ENCODE results near the gene ASB16. TPM values are rescaled to one million over a fixed set of nuclear protein-coding genes. Genes with fewer than 3 reads are reported as not detected.
"Not testable (repeated sequence)": the region's sequence is repeated elsewhere in the genome, so short reads cannot be mapped to it uniquely, and the experiment has no call there.

ASB16 gene, protein sequence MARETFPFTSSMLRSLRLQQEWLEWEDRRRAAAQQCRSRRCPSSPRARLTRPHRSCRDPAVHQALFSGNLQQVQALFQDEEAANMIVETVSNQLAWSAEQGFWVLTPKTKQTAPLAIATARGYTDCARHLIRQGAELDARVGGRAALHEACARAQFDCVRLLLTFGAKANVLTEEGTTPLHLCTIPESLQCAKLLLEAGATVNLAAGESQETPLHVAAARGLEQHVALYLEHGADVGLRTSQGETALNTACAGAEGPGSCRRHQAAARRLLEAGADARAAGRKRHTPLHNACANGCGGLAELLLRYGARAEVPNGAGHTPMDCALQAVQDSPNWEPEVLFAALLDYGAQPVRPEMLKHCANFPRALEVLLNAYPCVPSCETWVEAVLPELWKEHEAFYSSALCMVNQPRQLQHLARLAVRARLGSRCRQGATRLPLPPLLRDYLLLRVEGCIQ
- 0.29 TPM in 1 of 2 replicates, not detected in the other for total RNA-seq (2014; rRNA removed; shearing (Covaris generic))

DNA sequence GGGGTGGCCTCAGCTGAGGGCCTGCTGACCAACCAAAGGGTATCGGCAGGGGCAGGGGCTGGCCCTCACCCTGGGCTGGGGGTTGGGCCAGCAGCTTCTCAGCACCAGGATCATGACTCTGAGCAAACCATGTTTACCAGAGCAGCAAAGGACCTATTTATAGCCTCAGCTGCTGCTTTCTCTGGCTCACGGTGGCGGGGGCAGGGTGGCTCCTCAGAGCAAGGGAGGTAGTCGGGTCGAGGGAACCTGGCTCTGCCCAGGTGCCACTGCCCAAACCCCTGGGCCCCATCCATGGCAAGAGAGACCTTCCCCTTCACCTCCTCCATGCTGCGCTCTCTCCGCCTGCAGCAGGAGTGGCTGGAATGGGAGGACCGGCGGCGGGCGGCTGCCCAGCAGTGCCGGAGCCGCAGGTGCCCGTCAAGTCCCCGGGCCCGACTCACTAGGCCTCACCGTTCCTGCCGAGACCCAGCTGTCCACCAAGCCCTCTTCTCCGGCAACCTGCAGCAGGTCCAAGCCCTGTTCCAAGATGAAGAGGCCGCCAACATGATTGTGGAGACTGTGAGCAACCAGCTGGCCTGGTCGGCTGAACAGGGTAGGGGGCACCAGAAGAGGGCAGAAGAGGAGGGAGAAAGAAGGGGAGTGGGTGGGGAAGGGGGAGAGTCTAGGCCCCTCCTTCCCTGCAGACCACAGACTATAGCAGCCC, at the start of gene ASB16:
ASB16 (plus strand) TSS at position 206 of the 703 bp plus-strand sequence; CDS start at position 292, 86 bp downstream.
- DNase-seq (ENCODE audit: low spot score): peak; percentile 31

DNA sequence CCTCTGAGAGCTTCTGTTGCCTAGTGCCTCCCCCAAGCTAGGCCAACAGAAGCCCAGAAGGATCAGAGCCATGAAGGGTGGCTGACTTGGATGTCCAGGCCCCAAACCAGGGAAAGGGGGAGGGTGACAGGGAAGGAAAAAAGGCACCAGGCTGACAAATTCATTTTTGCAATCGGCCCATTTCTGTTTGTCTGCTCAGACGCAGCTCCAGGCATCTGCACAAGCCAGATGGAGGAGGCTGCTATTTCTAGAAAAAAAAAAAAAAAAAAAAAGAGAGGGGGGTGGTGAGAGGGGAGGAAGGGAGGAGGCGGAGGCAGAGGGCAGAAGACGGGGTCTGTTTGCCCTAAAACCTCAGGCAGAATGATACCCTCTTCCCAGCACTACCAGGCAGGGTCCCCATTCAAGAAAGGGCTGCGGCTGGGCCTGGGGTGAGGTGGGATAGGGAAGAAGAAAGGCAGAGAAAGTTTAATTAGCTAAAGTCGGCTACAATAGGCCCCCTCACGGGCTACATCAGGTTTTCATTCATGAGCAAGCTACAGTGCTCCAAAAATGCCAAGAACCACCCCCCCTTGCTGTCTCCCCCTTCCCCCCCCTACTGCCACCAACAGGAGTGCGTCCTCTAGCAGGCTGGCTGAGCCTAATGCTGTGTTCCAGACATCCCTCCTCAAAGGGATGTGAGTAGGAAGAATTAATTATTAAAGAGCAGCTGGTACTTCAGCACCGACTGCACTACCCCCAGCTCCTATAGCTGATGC, 49.5 kb upstream of the ASB16 start:
- DNase-seq (ENCODE audit: low spot score): no peak

DNA sequence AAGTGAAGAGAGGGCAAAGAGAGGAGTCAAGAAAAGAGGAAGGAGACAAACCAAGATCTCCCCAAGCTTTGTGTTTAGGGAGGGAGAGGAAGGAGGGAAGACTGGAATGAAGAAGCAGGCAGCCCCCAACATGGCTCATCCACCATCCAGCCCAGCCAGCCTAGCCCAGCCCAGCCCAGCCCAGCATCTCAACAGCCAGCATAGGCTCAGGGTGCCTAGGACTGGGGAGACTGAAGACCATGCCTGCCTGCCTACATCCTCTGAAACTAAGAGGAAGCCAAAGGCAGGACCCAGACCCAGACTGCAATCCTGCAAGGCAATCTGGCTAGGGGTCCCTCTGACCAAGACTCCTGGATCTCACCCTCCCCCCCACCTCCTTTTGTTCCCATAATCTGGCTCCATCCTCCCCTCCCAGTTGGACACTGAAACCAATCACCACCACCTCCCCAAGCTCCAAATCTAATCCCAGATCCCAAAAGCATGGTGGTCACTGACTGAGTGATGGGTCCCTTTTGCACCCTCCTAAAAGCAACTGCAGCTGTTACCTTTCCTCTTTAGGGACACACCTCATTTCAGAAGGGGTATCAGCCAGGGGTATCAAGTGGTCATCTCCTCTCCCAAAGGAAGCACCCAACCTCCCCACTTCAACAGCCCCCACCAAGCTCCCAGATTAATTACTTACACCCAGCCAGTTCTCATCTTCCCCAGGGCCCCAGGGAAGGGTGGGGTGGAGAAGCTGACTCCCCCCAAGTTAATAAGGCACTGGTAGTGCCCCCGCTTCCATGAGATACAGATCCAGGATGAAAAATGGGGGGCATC, 48.3 kb upstream of the ASB16 start:
- no peak for DNase-seq (ENCODE audit: low spot score)

GRCh38 chr17:44122816-44123355, 47.6 kb upstream of the ASB16 start:
- DNase-seq (ENCODE audit: low spot score): no peak

DNA sequence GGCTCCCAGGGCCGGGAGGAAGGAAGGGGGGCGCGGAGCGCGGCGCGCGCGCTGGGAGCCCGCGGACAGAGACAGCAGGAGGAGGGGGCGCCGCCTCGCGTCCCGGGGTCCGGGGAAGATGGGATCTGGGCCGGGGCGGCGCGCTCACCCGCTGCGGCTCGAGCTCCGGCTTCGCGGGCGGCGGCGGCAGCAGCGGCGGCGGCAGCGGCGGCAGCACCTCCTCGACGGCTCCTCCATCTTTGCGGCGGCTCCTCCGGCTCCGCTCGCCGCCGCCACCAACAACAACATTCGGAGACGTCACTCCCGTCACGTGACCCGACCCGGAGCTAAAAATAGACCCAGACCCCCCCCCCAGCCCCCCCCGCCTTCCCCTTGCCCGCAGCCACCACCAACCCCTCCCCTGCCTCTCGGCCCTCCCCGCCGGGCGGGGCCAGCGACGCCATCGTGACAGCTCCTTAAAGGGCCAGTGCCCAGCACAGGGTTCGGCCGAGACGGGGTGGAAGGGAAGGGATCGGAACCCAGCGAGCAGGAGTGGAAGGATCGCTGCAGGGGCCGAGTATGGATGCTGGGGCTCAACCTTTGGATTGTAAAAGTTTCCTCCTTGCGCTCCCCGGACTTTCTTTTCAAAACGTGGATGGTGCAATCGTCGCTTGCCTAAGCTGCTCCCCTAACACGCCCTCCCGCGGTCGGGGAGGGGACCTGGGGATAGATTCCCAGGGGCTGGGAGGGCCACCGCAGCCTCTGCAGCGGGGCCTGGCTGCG, 47.0 kb upstream of the ASB16 start, which contains the start of gene HDAC5:
HDAC5 (minus strand) TSS at position 286 of the 762 bp plus-strand sequence. CDS start 6,126 bp downstream, outside the sequence.
- DNase-seq (ENCODE audit: low spot score): peak; percentile 87

- DNase-seq (ENCODE audit: low spot score): no peak
Measured at GRCh38 chr17:44124118-44124438, 46.4 kb upstream of the ASB16 start.

DNA sequence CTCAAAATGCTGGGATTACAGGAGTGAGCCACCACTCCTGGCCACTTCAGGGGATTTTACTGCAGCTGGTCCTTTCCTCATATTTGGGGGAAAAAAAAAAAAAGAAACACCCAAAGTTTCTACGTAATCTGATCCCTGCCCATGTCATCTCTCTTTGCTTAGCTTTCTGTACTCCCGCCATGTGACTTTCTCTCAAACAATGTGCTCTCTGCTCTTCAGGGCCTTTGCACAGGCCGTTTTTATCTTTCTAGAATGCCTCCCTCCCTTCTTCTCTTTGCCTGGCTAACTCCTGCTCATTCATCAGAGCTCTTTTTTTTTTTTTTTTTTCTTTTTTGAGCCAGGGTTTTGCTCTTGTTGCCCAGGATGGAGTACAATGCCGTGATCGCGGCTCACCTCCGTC, 42.1 kb upstream of the ASB16 start:
- DNase-seq (ENCODE audit: low spot score): no peak

- no peak for DNase-seq (ENCODE audit: low spot score)
Measured at GRCh38 chr17:44130693-44131349, 39.7 kb upstream of the ASB16 start.

DNA sequence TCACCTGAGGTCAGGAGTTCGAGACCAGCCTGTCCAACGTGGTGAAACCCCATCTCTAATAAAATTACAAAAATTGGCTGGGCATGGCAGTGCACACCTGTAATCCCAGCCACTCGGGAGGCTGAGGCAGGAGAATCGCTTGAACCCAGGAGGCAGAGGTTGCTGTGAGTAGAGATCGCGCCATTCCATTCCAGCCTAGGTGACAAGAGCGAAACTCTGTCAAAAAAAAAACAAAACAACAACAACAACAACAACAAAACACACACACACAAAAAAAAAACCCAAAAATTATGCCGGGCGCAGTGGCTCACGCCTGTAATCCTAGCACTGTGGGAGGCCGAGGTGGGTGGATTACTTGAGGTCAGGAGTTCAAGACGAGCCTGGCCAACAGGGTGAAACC, 39.1 kb upstream of the ASB16 start:
- DNase-seq (ENCODE audit: low spot score): not testable (repeated sequence)

DNA sequence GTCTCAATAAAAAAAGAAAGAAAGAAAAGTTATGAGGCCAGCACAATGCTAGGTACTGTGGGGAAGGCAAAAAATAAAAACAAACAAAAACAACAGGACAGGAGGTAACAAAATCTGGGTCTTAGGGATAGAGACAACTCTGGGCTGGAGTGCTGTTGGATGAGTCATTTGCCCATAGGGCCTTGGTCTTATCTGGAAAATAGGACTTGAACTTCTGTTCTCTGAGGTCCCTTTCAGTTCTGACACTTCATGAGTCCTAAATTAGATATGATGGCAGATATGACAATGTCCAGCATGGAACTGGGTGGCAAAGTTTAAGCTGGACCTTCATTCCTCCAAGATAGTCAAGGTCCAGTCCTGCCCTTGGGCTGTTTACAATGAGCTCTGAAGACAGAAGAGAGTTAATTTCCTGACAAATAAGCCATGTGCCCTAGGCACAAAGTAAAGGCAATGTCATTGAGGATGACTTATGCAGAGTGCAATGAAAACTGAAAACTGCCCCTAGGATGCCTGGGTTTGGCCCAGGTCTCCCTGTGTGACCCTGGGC, 38.2 kb upstream of the ASB16 start:
- no peak for DNase-seq (ENCODE audit: low spot score)

DNA sequence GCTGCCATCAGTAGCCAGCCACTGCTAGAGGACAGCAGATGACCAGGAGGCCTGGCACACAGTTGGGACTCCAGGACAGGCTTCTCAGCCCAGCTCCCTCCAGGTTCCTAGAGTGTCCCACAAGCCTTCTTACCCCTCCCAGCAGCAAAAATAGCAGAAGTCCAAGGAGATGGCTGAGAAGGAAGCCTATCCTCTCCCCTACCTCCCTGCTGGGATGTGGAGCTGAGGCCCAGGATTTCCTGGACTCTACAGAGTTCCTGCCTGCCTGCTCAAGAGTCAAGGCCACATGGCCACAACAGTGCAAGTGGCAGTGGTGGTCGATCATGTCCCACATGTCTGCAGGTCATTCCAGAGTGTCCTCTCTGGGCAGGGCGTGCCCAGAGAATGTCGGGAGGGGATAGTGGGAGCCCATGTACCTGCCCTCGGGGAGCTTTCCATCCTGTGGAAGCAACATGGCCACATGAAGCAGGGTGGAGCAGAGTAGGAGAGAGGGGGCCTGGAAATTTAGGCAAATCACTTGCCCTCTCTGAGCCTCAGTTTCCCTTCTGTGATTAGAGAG, 36.5 kb upstream of the ASB16 start:
- DNase-seq (ENCODE audit: low spot score): no peak

DNA sequence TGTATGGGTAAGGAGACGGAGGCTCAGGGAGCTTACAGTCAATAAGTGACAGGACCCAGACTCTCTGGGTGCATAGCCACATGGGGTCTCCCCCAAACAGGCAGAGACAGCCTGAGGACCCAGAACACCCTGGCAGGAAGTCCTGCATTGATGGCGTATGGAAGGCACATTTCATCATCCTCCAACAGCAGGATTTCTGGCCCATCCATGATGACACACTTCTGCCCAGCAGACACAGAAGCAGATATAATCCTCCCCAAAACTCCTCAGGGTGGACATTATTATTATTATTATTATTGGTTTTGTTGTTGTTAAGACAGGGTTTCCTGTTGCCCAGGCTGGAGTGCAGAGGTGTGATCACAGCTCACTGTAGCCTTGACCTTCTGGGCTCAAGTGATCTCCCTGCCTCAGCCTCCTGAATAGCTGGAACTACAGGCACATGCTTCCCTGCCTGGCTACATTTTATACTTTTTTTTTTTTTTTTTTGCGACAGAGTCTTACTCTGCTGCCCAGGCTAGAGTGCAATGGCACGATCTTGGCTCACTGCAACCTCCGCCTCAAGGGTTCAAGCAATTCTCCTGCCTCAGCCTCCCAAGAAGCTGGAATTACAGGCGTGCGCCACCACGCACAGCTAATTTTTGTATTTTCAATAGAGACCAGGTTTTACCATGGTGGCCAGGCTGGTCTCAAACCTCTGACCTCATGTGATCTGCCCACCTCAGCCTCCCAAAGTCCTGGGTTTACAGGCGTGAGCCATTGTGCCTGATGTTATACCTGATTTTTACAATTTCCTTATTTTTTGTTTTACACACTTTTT, 35.5 kb upstream of the ASB16 start:
- DNase-seq (ENCODE audit: low spot score): no peak

DNA sequence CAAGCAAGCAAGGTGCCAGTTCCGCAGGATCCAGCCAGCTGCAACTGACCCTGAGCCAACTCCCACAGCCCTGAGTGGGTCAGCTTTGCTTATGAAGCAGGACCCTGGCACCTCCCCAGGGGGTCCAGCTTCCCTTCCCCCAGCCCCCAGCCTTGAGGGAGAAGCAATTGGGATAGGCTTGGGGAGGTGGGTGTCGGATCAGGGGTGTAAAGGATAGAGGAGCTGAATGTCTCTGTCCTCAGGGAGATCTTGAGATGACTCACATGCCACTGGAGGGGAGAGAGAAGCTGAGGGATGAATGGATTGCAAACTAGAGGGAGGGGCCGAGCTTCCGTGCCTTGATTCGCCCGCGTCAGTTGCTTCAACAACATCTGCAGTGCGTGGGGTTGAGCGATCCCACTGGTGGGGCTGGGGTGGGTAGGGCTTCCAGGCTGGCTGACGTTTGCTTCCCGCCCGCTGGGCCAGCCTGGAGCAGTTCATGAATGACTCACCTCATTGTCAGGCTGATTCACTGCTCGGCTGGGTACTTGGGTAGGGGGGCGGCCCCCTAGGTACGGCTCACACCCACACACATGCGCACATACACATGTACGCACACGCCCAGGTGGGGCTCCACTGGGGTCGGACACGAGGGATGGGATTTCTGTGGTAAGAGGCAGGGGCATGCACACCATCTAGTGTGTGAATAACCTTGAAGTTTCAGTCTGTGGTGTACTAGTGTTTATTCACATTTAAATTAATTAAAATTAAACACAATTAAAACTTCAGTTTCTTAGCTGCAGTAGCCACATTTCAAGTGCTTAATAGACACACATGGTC, 32.4 kb upstream of the ASB16 start:
- DNase-seq (ENCODE audit: low spot score): peak; percentile 99

- DNase-seq (ENCODE audit: low spot score): not testable (repeated sequence)
Measured at GRCh38 chr17:44143921-44144320, 26.6 kb upstream of the ASB16 start.

DNA sequence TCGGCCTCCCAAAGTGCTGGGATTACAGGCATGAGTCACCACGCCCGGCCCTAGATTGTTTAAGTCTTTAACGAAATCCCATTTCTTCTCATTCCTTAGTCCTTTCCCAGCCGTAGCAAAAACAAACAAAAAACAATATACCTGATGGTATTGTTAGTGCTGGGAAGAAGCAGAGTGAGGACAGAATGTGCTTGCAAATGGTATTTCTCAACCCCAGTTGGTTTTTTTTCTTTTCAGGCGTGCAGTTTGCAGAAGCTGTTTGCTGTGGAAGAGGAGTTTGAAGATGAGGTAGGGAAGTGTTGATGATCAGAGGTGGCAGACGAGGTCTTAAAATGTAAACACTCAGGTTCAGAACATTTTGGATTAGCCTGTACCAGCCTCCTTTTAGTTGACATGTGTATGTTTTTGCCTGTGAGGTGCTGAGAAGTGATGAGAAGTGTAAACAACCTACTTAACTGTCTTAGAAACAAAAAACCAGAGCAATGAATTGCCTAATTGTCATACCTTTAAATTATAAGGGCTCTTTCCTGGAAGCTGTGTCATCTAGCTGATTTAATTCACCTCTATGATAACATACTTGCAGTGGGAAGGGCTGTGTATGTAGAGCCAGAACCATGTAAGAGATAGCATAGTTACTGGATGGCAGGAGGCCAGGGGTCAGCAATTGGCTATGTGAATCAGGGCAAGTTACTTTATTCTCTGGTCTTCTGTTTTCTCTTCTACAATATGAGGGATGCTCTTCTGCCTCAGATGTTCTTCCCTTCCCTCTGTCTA, 25.4 kb upstream of the ASB16 start:
- no peak for DNase-seq (ENCODE audit: low spot score)

Data from A172 (cell line).